WERI-Rb-1 (cell line): ENCODE data around the gene FBXO24.

Experiments
- DNase-seq: peaks from one replicate; pipeline ENCODE4 v3.0.0-alpha.2; 2020
- H3K27ac ChIP-seq: fragments of 250-450 bp; sonication (Bioruptor Pico); 2 replicates; pipeline ENCODE4 v1.5.1; 2020; ENCODE audit warnings: mild to moderate bottlenecking, moderate library complexity
- H3K27me3 ChIP-seq: fragments of 250-450 bp; sonication (Bioruptor Pico); 2 replicates; pipeline ENCODE4 v1.5.1; 2021; ENCODE audit warnings: mild to moderate bottlenecking, low read depth, moderate library complexity; ENCODE audit not compliant: insufficient read depth, severe bottlenecking
- H3K36me3 ChIP-seq: fragments of 250-450 bp; sonication (Bioruptor Pico); 2 replicates; pipeline ENCODE4 v1.5.1; 2020; ENCODE audit warnings: mild to moderate bottlenecking, moderate library complexity
- H3K4me3 ChIP-seq: 2 replicates; pipeline ENCODE4 v1.5.1; 2011; ENCODE audit warnings: low read depth, mild to moderate bottlenecking, control low read depth, low read length
- H3K9me3 ChIP-seq: fragments of 250-450 bp; sonication (Bioruptor Pico); 2 replicates; pipeline ENCODE4 v1.5.1; 2021; ENCODE audit warnings: mild to moderate bottlenecking, moderate library complexity; ENCODE audit not compliant: severe bottlenecking
- TF ChIP-seq, protein P1 (sequence below): IDR thresholded peaks from 2 replicates; pipeline ENCODE4 v1.5.1; 2011; ENCODE audit warnings: low read depth, mild to moderate bottlenecking, control low read depth, inconsistent platforms, low read length

FBXO24 gene

DNA sequence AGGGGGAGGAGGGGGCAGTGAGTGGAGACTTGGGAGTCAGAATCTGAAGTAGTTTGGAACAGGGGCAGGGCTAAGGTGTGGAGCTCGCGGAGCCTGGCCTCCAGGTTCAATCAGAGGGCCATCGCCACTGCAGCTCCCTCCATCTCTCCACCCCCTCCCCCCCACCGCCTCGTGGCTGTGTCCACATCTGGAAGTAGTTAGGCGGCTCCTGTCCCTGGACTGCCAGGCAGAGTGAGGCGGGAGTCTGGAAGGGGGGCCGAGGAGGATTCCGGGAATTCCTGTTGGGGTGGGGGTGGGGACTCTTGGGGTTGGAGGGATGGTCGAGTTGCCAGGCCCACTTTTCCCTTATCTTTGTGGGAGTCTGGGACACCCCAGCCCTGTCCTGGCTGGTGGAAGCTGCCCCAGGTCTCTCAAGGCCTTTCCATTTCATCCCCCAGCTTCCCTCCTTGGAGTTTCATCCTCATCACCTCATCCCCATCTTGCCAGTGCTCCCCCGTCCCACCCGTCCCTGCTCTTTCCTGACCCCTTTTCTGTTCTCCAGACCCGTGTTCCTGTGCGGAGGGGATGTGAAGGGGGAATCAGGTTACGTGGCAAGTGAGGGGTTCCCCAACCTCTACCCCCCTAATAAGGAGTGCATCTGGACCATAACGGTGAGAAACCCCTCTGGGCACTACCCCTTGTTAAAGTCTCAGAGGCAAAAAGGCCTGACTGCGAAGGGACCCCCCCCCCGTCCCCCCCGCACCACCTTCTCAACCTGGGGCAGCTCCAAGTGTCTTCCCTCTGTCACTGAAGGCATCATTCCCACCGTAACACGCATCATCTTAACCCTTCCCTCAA, 17.0 kb downstream of the FBXO24 start:
- peak overlapping the region; percentile 83 for H3K4me3 ChIP-seq
- H3K36me3 ChIP-seq, result no peaks in the 10 kb centered on the region
- TF ChIP-seq, protein P1, sequence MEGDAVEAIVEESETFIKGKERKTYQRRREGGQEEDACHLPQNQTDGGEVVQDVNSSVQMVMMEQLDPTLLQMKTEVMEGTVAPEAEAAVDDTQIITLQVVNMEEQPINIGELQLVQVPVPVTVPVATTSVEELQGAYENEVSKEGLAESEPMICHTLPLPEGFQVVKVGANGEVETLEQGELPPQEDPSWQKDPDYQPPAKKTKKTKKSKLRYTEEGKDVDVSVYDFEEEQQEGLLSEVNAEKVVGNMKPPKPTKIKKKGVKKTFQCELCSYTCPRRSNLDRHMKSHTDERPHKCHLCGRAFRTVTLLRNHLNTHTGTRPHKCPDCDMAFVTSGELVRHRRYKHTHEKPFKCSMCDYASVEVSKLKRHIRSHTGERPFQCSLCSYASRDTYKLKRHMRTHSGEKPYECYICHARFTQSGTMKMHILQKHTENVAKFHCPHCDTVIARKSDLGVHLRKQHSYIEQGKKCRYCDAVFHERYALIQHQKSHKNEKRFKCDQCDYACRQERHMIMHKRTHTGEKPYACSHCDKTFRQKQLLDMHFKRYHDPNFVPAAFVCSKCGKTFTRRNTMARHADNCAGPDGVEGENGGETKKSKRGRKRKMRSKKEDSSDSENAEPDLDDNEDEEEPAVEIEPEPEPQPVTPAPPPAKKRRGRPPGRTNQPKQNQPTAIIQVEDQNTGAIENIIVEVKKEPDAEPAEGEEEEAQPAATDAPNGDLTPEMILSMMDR, result no peak
- no peaks in the 10 kb centered on the region for H3K9me3 ChIP-seq
- peaks cover 8% of the 10 kb centered on the region for H3K27me3 ChIP-seq
- H3K27ac ChIP-seq, result no peak overlapping the region
- no peak for DNase-seq

DNA sequence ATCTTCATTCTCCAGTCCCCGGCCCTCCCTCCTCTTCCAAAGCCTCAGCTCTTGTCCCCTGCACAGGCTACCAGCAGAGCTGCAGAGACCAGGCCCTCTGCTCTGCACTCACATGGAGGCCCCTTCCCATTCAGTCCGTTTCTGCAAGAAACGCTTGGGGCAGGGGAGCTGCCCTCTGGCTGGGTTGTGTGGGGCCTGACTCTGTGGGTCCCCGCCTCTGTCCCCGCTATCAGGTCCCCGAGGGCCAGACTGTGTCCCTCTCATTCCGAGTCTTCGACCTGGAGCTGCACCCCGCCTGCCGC, 17.5 kb downstream of the FBXO24 start:
- H3K36me3 ChIP-seq, result no peaks in the 10 kb centered on the region
- H3K27ac ChIP-seq, result no peak overlapping the region
- peaks cover 8% of the 10 kb centered on the region for H3K27me3 ChIP-seq
- no peaks in the 10 kb centered on the region for H3K9me3 ChIP-seq
- TF ChIP-seq, protein P1, result no peak
- DNase-seq, result peak; percentile 36
- H3K4me3 ChIP-seq, result peak overlapping the region; percentile 83

DNA sequence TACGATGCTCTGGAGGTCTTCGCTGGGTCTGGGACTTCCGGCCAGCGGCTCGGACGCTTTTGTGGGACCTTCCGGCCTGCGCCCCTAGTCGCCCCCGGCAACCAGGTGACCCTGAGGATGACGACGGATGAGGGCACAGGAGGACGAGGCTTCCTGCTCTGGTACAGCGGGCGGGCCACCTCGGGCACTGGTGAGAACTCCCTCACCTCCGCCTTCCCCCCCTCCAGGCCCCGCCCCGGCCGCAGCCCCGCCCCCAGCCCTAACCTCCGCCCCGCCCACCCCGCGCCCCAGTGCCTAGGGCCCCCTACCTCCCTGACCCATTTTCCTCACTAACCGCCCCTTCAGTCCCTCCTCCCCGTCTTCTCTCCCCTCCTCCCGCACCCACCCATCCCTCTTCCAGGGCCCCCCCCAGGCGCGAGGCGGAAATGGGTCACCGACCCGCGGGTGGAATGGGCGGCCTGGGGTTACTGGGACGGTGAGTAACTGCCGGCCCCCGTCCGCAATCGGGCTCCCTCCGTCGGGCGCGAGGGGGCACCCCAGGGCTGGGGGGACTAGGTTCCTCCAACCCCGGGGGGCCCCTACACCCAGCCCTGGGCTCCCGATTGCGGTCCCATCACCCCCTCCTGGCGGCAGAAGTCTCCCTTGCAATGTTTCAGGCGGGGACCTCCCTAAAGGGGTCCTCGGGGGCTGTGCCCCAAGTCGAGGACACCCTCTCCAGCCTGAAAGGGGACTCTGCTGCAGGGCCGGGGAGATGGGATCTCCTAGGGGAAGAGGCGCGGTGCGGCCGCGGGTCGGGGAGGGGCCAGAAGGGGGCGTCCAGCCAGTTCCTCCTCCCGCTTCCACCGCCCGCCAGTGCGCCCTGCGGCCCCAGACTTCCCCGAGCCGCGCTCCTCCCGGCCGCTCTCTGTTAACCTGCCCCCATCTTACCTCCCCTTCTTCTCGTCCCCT, 18.2 kb downstream of the FBXO24 start:
- peak; percentile 82 for DNase-seq
- H3K27me3 ChIP-seq, result peaks cover 8% of the 10 kb centered on the region

DNA sequence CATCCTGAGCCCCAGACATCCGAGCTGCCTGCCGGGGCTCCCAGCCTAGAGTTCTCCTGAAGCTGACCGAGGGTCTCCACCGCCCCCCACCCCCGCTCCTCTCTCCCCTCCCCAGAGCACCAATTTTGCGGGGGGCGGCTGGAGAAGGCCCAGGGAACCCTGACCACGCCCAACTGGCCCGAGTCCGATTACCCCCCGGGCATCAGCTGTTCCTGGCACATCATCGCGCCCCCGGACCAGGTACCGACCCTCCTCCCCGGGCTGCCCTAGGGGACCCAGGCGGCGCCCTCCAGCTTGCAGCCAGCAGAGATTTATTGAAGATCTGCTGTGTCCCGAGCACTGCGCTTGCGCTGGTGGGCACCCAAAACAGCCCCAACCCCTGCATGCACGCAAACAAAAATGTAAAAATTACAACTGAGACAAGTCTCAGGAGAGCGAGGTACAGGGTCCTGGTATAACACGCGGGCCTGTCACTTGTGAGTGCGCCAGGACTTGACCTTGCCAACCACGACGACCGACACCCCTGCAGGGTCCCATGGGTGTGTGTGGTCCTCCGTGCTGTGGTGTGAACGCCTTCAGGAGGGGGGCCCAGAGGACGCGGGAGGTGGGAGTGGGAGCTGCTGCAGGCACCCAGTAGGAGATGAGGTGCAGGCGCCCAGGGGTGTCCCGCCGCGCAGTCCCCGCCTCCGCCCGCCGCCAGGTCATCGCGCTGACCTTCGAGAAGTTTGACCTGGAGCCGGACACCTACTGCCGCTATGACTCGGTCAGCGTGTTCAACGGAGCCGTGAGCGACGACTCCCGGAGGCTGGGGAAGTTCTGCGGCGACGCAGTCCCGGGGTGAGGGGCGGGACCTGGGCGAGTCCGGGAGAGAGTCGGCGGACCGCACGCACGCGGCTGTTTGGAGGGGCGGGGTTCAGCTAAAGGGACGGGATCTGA, 19.1 kb downstream of the FBXO24 start:
- Histone ChIP-seq H3K27me3 (peaks cover 8% of the 10 kb centered on the region), H3K36me3 (no peaks in the 10 kb centered on the region), H3K27ac (no peak overlapping the region), H3K4me3 (peak overlapping the region; percentile 83), H3K9me3 (no peaks in the 10 kb centered on the region)
- TF ChIP-seq, protein P1, result no peak
- no peak for DNase-seq

More for the DNA sequence above, 18.2 kb downstream of the FBXO24 start:
- Histone ChIP-seq H3K36me3 (no peaks in the 10 kb centered on the region), H3K4me3 (peak overlapping the region; percentile 83), H3K9me3 (no peaks in the 10 kb centered on the region), H3K27ac (peak overlapping the region; percentile 48)
- TF ChIP-seq, protein P1, result peak; percentile 54; the same call in 1 of the 2 replicates

DNA sequence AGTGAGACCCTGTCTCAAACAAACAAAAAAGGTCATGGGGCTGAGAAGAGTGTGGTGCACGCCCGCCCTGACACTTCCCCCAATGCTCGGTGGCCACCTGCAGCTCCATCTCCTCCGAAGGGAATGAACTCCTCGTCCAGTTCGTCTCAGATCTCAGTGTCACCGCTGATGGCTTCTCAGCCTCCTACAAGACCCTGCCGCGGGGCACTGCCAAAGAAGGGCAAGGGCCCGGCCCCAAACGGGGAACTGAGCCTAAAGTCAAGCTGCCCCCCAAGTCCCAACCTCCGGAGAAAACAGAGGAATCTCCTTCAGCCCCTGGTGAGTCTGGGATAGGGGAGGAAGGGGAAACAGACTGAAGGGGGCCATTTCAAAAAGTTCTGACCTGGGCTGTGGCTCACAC, 20.2 kb downstream of the FBXO24 start:
- Histone ChIP-seq H3K4me3 (no peak overlapping the region), H3K9me3 (no peaks in the 10 kb centered on the region), H3K27ac (no peak overlapping the region), H3K36me3 (no peaks in the 10 kb centered on the region), H3K27me3 (peaks cover 8% of the 10 kb centered on the region)
- TF ChIP-seq, protein P1, result no peak
- no peak for DNase-seq
